ENCODE measurements around the gene DCLK1.

Gene DCLK1

DNA sequence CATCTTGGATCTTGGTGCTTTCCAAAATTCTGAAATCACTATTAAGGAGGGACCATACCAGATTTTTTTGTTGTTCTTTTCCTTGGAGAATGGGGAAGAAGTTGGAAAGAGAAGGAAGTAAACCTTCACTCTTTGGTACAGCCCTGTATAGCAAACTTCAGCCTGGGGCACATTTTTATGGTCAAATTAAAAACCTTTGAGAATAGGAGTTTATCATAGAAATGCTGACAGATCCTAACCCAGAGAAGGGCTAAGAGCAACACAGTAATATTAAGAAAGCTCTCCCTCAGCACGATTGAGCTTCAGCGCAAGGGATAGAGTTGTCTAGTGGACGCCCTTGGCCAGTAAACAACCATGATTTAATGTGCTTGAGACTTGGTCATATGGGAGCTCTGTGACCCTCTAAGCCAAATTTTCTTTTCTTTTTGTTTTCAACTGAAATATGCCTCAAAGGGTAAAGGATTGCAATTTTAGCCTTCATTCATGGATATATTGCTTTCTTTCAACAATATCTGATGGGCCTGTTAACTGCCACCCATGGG lies 360.4 kb downstream of the DCLK1 start:
- no peak for DNase-seq

GRCh38 chr13:35769812-35770211 lies 361.4 kb downstream of the DCLK1 start:
- DNase-seq: no peak

GRCh38 chr13:35768551-35768950 lies 362.6 kb downstream of the DCLK1 start:
- DNase-seq: no peak

DNA sequence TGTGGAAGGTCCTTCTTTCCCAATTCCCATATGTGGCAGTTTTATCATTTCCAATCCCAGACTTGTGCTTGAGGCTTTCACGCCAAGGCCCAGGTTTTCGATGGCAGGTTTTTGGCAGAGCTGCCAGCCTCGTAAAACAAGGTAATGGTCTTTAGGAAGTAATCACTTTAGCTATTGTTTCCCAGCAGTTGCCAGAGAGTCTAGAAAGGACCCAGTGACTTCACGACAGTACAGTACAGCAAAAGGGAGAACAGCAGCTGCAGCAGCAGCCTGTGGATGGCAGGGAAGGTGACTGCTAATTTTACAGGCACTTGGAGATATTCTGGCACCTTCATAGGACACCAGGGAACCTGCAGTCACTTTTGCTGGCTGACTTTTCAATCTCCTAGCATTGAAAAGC lies 363.1 kb downstream of the DCLK1 start:
- DNase-seq: no peak

GRCh38 chr13:35767256-35767976 lies 363.8 kb downstream of the DCLK1 start:
- DNase-seq: no peak

GRCh38 chr13:35766663-35767062 lies 364.5 kb downstream of the DCLK1 start:
- DNase-seq: no peak

- no peak for DNase-seq
Observed at GRCh38 chr13:35765941-35766340, 365.2 kb downstream of the DCLK1 start.

- no peak for DNase-seq
Observed at GRCh38 chr13:35765366-35765765, 365.8 kb downstream of the DCLK1 start.

GRCh38 chr13:35764326-35765015 lies 366.7 kb downstream of the DCLK1 start:
- no peak for DNase-seq

- no peak for DNase-seq
Observed at GRCh38 chr13:35763782-35764123, 367.4 kb downstream of the DCLK1 start.

- DNase-seq: no peak
Observed at GRCh38 chr13:35763060-35763781, 368.0 kb downstream of the DCLK1 start.

DNA sequence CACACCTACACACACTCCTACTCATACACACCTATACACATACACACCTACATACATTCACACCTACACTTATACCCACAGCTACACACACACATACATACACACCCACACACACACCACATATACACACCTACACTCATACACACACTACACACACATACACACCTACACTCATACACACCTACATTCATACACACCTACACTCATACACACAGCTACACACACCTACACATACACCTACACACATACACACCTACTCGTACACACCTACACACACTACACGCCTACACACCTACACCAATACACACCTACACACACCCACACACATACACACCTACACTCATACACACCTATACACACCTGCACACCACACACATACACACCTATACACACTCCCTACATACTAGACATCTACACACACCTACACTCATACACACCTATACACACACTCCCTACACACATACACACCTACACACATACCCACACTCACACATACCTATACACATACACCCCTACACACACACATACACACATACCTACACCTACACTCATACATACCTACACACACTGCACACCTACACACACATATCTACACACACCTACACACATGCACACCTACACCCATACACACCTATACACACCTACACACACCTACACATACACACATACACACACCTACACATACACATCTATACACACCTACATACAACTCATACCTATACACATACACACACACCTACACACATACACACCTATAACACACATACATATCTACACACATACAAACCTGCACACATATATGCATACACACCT lies 369.5 kb downstream of the DCLK1 start:
- no peak for DNase-seq

- no peak for DNase-seq
Observed at GRCh38 chr13:35760735-35761281, 370.4 kb downstream of the DCLK1 start.

GRCh38 chr13:35747594-35747993 lies 383.6 kb downstream of the DCLK1 start:
- DNase-seq: no peak

DNA sequence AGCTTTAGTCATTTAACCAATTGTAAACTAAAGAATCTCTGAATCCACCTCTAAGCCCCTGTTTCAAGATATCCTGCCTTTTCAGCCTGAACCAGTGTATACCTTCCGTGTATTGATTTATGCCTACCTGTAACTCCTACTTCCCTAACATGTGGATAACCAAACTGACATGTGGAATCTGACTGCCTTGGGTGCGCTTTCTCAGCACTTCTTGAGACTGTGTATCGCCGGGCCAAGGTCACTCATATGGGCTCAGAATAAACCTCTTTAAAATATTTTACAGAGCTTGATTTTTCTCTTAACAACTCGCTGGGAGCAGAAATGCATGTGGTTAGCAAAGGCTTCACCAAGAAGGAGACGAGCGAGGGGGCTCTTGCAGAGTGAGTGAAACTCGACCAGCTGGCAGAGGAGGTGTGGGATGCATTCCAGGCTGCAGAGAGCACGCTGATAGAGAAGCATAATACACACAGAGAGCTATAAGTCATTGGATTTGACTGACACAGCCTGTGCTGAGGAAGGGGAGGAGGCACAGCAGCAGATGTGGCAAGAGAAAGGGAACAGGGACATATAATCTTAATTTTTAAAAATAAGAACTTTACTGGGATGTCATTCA lies 386.5 kb downstream of the DCLK1 start:
- no peak for DNase-seq

GRCh38 chr13:35744144-35744543 lies 387.0 kb downstream of the DCLK1 start:
- DNase-seq: no peak

- DNase-seq: no peak
Observed at GRCh38 chr13:35743165-35743564, 388.0 kb downstream of the DCLK1 start.

- DNase-seq: no peak
Observed at GRCh38 chr13:35741657-35742056, 389.5 kb downstream of the DCLK1 start.

DNA sequence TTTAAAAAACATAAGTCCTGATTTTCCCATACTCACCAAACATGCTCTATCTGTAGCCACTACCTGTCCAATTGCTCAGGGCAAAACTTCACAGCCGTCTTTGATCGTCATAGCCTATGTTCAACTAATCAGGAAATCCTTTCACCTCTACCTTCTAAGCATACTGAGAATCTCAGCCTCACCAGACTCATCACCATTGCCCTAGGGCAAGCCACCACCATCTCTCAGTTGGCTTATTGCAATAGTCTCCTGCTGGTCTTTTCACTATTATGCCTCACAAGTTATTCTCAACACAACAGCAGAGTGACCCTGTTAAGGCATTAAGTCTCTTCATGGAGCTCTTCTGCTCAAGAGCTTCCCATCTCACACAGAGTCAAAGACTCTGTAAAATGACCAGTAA lies 394.3 kb downstream of the DCLK1 start:
- no peak for DNase-seq

DNA sequence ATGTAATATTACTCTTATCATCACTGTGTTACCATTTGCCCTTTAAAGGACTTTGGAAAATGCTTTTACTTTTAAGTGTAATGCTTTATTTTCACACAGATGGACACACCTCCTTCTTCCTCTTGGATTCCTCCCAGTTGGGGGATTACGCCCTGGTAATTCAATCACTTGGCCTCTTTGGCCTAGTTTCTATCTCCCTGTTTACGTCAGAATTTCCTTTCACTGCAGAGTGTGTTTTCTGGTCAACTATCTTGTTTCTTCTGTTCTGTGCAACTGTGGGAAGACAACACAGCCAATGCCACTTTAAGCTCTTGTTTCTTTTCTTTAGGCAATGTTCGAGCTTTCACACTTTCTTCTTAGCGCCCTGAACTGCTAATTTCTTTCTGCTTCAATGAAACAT lies 397.4 kb downstream of the DCLK1 start:
- no peak for DNase-seq

GRCh38 chr13:35732565-35732964 lies 398.6 kb downstream of the DCLK1 start:
- DNase-seq: no peak

DNA sequence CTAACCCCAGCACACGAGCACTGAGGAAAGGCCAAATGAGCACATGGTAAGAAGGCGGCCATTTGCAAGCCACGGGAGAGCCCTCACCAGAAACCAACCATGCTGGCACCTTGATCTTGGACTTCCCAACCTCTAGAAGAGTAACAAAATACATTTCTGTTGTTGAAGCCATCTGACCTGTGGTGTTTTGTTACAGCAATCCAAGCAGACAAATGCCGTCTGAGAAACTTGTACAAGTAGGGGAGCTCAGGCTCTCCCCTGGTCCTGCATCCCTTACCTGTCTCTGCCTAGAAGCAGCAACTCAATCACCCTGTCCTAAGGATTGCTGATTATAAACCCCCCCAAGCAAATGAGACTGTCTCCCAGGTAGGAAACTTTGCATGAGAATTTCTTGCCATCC lies 399.7 kb downstream of the DCLK1 start:
- DNase-seq: no peak

Data from activated effector memory CD4-positive, alpha-beta T cell treated with anti-CD3 and anti-CD28 coated beads, Interleukin-2, amount 50 U/mL, for 16 hours (primary cell).